Measurements from ENCODE around the gene PPP4R4. TPM values are rescaled to one million over a fixed set of nuclear protein-coding genes. Genes with fewer than 3 reads are reported as not detected.
A peak's percentile ranks its signal among the peaks of the same experiment; 100 is the strongest.

The PPP4R4 gene
- total RNA-seq = under 1 TPM in 1 of 2 donors, not detected in 1; 0.28 TPM
- long read RNA-seq = 0 reads

DNA sequence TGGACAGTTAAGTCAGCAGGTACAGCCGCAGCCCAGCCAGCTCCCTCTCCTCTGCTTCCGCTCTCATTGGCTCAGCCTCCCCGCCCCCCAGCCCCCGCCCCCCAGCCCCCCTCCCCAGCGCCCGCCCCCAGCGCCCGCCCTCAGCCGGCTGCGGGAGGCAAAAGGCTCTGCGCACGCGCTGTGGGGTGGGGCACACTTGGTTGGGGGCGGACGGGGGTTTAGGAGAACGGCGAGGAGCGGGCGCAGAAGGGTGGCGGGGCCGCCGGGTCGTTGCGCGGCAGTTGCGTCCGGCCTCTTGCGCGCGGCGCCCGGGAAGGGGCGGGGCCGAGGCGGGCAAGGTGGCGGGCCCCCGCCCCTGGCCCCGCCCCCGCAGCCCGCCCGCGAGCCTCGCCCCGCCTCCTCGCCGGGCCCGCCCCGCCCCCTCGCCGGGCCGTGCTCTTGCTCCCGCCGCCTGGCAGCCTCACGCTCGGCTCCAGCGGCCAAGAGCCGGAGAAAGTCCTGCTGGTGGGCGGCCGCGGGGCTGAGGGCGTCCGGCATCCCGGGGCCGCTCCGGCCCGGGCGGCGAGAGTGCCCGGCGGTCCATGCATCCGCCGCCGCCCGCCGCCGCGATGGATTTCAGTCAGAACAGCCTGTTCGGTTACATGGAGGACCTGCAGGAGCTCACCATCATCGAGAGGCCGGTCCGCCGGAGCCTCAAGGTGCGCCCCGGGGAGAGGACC, at the start of gene PPP4R4:
PPP4R4 (plus strand) TSS at position 438 of the 719 bp plus-strand sequence; CDS start at position 582, 144 bp downstream.
- ATAC-seq (peak; percentile 95), DNase-seq (peak; percentile 72 to 82)
- intact Hi-C loops (cut with DNase I, micrococcal nuclease) = no loop called here

DNA sequence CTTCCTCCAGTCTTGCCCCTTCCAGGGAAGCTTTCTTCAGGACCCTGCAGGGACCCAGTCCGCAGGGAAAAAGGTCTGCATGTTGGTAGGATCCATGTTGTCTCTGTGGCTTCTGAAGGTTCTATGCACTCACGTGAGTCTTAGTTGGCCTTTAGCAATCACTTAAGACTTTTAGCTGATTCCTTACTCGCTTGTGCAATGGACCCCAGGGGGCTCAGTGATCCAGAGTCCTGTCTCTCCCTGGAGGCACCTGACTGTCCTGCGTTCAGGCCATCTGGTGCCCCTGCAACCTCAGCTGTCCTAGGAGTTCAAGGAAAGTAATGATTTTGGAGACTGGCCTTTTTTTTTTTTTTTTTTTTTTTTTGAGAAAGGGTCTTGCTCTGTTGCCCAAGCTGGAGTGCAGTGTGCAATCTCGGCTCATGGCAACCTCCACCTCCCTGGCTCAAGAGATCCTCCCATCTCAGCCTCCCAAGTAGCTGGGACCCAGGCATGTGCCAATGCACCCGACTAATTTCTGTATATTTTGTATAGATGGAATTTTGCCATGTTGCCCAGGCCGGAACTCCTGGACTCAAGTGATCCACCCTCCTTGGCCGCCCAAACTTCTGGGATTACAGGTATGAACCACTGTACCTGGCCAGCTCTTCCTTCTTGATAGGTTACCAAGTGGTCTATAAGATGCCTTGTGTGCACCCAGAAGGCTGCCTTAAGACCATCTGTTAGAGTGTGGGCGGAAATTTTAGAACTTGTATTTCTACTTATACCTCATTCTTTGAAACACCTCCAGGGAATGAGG, 49.3 kb upstream of the PPP4R4 start:
- DNase-seq (no peak), ATAC-seq (no peak)
- intact Hi-C loops (cut with DNase I, micrococcal nuclease) = no loop called here

GRCh38 chr14:94125659-94126418, 48.3 kb upstream of the PPP4R4 start:
- intact Hi-C loops (cut with DNase I, micrococcal nuclease) = no loop called here
- no peak for DNase-seq
- no peak for ATAC-seq

GRCh38 chr14:94126419-94126677, 47.8 kb upstream of the PPP4R4 start:
- DNase-seq (no peak), ATAC-seq (no peak)
- intact Hi-C loops (cut with DNase I, micrococcal nuclease) = no loop called here

DNA sequence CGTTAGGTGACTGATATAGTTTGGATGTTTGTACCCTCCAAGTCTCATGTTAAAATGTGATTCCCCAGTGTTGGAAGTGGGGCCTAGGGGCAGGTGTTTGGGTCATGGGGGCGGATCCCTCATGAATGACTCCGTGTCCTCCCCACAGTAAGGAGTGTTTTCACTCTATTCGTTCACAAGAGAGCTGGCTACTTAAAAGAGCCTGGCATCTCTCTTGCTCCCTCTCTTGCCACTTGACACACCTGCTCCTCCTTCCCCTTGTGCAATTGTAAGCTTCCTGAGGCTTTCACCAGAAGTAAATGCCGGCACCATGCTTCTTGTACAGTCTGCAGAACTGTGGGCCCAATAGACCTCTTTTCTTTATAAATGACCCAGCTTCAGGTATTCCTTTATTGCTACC, 47.3 kb upstream of the PPP4R4 start:
- intact Hi-C loops (cut with DNase I, micrococcal nuclease) = no loop called here
- DNase-seq (no peak), ATAC-seq (no peak)

GRCh38 chr14:94127330-94127729, 46.8 kb upstream of the PPP4R4 start:
- intact Hi-C loops (cut with DNase I, micrococcal nuclease) = no loop called here
- no peak for DNase-seq
- ATAC-seq = no peak

- no peak for ATAC-seq
- intact Hi-C loops (cut with DNase I, micrococcal nuclease) = no loop called here
- DNase-seq = no peak
Observed at GRCh38 chr14:94128216-94128839, 45.8 kb upstream of the PPP4R4 start.

GRCh38 chr14:94129111-94129757, 44.9 kb upstream of the PPP4R4 start, which contains the start of gene IFI27L2:
TSS of gene IFI27L2 (minus strand) at chr14:94129604. CDS start at chr14:94129564, 40 bp downstream.
- DNase-seq (peak; percentile 76 to 81), ATAC-seq (peak; percentile 92)
- intact Hi-C loops (cut with DNase I, micrococcal nuclease) = no loop called here

GRCh38 chr14:94129758-94130414, 44.2 kb upstream of the PPP4R4 start:
- DNase-seq (peak in 1 of 2 donors; percentile 41), ATAC-seq (peak; percentile 29)
- intact Hi-C loops (cut with DNase I, micrococcal nuclease) = loop anchor here in 1 of 2 donors (10.0 kb wide), 1 partner anchor 75 kb away; no protein-coding TSS in a partner anchor

DNA sequence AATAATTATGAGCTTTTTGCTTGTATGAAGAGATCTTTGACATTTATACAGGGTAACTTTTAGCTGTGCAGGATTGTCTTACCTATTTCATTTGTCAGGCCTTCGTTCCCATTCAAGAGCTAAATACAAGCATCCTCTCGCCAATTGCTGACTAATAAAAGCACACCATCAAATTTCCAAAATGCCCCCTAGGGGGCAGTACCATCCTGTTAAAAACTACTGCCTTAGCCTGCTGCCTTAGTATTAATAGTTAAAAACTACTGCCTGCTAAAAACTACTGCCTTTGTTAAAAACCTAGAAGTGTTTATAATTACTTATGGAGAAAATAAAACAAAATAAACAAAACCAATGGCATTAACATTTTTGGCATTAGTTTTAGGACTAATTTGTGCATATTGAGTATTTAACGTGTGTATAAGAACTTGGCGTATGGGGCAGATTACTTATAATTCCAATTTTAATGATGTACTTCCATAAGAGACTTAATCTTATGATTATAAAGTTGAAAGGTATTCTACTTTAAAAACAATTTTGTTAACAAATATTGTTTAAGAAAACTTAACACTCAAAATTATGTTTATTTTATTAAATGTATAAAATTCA, 41.7 kb upstream of the PPP4R4 start:
- intact Hi-C loops (cut with DNase I, micrococcal nuclease) = loop anchor here in 1 of 2 donors (10.0 kb wide), 1 partner anchor 78 kb away; no protein-coding TSS in a partner anchor
- peak in 1 of 2 donors; percentile 50 for DNase-seq
- ATAC-seq = peak; percentile 21

DNA sequence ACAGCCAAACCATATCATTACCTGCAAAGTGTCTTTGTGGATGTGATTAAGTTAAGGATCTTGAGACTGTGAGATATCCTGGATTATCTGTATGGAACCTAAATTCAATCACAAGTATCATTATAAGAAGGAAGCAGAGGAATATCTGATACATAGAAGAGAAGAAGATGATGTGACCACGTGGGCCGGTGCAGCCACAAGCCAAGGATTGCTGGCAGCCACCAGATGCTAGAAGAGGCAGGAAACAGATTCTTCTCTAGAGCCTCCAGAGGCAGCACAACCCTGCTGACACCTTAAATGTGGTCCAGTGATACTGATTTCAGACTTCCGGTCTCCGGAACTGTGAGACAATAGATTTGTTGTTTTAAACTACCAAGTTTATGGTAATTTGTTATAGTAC, 38.6 kb upstream of the PPP4R4 start:
- DNase-seq (no peak), ATAC-seq (no peak)
- intact Hi-C loops (cut with DNase I, micrococcal nuclease) = loop anchor here (5.0 to 10.0 kb wide), 2 partner anchors 81 to 98 kb away; no protein-coding TSS in a partner anchor

DNA sequence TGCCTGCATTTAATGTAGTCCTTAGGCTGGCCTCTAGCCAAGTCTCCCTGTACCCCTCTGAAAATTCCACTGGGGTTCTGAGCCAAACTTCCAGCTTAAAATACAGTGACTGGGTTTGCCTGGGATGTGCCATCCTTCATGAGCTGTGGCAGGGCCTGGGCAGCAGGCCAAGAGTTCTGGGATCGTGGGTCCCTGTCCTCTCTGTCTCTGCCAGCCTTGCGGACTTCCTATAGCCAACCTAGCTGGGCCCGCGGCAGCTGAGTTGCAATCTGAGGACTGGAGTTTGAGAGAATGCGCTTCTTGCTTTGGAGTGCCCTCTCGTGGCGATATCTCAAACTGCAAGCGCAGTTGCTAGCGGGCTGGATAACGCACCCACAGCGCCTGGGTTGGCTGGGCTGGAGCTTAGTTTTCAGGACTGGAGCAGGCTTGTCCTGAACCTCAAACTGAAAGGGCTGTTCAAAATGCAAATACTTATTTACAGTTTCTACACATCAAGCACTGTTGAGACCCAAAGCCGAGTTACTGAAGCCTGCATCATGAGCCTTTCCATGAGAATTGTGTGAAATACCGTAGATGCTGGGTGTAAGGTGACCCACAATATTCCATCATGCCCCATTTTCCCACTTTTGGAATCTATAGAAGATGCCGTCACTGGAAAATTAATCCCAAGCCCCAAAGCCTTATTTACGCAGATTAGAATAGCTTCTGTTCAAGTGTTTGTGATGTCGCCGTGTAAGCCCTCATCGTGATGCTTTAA, 37.4 kb upstream of the PPP4R4 start:
- intact Hi-C loops (cut with DNase I, micrococcal nuclease) = loop anchor here (5.0 to 10.0 kb wide), 2 partner anchors 82 to 99 kb away; no protein-coding TSS in a partner anchor
- ATAC-seq (peak; percentile 97), DNase-seq (peak; percentile 77 to 94)

- no peak for ATAC-seq
- intact Hi-C loops (cut with DNase I, micrococcal nuclease) = loop anchor here (5.0 to 10.0 kb wide), 2 partner anchors 83 to 101 kb away; no protein-coding TSS in a partner anchor
- no peak for DNase-seq
Observed at GRCh38 chr14:94138251-94138650, 35.9 kb upstream of the PPP4R4 start.

GRCh38 chr14:94139006-94139405, 35.1 kb upstream of the PPP4R4 start:
- DNase-seq = no peak
- intact Hi-C loops (cut with DNase I, micrococcal nuclease) = loop anchor here (5.0 to 10.0 kb wide), 2 partner anchors 84 to 102 kb away; no protein-coding TSS in a partner anchor
- no peak for ATAC-seq

- intact Hi-C loops (cut with DNase I, micrococcal nuclease) = loop anchor here (5.0 to 10.0 kb wide), 2 partner anchors 85 to 102 kb away; no protein-coding TSS in a partner anchor
- ATAC-seq = no peak
- DNase-seq = no peak
Observed at GRCh38 chr14:94139421-94139820, 34.7 kb upstream of the PPP4R4 start.

DNA sequence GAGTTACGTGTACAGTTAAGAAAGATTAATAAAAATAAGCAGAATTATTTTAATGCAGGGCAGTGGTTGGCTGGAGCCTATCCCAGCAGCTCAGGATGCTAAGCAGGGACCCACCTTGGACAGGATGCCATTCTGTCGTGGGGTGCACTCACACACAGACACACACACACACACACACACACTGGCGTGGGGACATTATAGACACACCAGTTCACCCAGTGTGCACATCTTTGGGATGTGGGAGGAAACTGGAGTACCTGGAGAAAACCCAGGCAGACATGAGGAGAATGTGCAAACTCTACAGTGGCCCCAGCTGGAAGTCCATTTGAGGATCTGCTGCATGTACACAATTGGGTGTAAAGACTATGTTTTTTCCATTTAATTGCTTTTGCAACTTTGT, 31.9 kb upstream of the PPP4R4 start:
- no peak for DNase-seq
- intact Hi-C loops (cut with DNase I, micrococcal nuclease) = no loop called here
- ATAC-seq = no peak
